HG02870 (cell line): ENCODE results near the gene ATP10A.
"Not testable (repeated sequence)": the region's sequence is repeated elsewhere in the genome, so short reads cannot be mapped to it uniquely, and the experiment has no call there.

Experiments used
- ATAC-seq: cut with Tn5 transposase; IDR thresholded peaks from one replicate; pipeline ENCODE4 v1.9.1; 2021; ENCODE audit warnings: mild to moderate bottlenecking, moderate library complexity; ENCODE audit not compliant: unreplicated experiment

The ATP10A gene

DNA sequence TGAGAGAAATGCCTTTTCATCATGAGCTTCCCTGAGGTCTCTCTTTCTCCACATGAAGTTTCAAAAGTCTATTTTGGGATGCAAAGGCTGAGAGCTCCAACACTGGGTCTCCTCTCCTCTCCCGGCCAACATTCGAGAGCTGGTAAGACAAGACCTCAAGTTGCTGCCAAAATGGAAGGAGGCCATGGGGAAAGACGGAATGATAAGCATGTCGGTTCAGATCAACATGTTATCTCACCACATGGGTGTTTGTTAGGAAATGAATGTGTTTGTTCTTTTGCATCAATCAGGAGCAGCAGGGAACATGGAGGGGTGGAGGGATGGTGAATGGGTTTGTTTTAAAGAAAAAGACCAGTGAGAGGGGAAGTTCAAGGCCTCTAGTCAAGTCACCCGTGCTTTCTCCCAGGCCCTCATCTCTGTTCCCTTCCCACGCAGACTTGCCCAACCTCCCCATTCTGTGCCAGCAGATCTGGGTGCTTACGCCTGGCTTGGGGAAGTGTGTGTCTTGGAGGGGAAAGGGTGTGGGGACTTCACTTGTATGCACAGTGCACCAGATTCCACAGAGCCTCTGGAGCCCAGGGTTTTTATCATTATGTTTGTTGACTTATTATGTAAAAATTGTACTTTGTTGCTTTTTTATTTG is 23.5 kb upstream of the ATP10A start:
- no peak for ATAC-seq

DNA sequence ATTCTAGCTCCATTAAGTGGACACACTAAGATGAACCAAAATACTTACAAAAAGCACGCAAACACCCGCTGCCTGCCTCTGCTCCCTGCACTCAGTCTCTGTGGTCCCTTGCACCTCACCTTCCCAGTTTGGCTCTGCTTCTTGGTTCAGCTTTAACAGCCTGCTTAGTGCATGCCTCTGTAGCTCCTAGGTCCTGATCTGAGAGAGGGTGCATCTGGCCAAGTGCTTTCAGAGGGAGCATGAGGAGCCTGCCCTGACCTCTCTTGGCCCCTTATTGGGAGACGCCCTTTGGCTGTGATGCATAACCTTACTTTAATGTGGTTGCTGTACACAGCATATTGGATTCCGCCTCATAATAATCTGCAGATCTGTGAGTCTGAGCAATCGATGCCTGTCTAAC is 21.2 kb upstream of the ATP10A start:
- ATAC-seq = no peak

DNA sequence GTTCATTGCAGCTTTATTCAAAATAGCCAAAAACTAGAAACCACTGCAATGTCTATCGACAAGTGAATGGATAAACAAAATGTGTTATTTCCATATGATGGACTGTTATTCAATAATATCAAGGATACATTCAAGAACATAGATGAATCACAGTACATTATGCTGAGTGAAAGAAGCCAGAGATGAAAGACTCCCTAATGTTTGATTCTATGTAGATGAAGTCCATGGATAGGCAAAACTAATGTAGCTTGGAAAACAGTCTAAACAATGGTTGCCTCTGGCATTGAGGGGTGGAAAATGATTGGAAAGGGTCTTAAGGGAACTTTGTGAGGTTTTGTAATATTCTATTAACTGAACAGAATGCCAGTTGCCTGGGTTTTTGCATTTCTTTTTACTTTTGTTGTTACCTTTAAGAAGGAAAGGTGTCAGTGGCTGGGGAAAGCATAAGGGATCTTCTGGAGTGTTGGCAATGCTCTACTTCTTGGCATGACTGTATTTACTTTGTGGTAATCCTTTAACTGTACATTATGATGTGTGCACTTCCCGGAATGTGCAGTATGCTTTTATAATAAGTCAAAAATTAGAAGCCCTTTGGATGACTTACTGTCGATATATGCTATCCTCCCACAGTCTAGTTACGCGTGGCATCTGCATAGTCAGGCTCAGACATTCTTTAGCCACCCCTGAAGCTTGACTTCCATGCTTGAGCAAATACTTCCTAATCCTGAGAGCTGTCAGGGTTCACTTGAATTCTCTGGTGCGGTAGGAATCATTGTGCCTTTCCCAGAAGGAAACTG is 20.5 kb upstream of the ATP10A start:
- ATAC-seq = no peak

DNA sequence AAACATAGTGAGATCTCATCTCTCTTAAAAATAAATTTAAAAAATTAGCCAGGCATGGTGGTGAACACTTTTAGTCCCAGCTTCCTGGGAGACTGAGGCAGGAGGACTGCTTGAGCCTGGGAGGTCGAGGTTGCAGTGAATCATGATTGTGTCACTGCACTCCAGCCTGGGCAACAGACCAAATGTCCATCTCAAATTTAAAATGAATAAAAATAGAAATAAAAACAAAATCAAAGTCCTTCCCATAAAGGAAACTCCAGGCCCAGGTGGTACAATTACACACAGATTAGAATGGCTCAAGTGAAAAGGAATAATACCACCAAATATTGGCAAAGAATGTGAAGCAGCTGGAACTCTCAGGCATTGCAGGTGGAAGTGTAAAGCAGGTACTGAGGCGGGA is 19.3 kb upstream of the ATP10A start:
- no peak for ATAC-seq

DNA sequence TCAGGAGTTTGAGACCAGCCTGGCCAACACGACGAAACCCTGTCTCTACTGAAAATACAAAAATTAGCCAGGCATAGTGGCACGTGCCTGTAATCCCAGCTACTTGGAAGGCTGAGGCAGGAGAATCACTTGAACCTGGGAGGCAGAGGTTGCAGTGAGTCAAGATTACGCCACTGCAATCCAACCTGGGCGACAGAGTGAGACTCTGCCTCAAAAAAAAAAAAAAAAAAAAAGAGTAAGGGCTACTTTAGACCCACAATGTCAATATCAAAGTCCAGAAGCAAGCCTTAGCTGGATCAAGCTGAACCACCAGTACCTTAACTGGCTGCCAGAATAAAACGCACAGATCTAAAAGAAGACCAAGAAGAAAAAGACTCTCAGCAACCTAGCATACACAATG is 17.8 kb upstream of the ATP10A start:
- ATAC-seq = not testable (repeated sequence)

DNA sequence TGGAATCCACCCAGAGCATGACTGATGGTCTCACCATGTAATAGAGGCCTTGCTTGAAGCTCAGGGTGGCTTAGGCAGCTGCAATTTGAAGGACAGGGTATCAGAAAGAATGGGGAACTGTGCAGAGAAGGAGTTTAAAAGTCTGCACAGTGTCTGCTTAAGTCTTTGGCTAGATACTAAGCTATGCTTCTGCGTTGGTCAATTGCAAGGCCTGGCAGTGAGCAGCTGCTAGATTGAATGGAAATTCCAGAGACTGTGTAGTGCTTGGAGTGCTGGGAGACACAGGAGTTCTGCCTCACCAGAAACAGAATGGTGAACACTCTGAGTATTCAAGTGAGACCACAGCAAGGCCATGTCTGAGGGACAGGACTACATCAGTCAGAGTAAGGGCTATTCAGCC is 17.3 kb upstream of the ATP10A start:
- ATAC-seq = no peak

DNA sequence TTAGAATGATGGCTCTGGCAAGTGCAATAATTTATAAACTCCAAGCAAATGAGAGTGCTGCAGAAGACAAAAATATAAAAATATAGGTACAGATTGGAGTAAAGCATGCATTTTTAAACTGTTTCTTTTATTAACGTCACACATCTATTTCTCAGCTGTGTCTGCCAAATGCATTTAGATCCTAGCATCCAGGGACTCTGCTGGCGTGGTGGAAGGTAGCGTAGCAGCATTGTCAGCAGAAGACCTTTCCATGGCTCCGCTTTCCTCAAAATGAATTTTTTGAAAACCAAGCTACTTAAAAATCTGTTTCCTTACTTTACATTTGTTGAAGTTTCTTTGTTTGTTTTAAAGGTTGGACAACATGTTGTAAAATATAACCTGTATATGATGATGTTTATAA is 16.3 kb upstream of the ATP10A start:
- ATAC-seq = no peak

DNA sequence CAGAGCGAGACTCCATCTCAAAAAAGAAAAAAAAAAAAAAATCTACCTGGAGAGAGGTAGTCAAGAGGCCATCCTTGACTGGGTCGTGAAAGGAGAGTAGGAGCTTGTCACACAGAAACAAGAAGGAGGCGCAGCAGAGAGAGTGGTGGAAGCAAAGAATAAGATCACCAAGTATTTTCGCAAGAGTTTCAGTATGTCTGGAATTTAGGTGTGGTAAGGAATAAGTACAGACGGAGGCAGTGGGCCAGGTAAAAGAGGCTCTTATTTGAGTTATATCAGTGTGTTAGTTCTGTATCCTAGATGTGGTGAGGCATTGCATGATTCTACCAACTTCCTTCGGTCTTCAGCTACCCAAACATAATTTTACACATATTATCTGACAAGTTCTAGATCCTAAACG is 14.6 kb upstream of the ATP10A start:
- no peak for ATAC-seq

DNA sequence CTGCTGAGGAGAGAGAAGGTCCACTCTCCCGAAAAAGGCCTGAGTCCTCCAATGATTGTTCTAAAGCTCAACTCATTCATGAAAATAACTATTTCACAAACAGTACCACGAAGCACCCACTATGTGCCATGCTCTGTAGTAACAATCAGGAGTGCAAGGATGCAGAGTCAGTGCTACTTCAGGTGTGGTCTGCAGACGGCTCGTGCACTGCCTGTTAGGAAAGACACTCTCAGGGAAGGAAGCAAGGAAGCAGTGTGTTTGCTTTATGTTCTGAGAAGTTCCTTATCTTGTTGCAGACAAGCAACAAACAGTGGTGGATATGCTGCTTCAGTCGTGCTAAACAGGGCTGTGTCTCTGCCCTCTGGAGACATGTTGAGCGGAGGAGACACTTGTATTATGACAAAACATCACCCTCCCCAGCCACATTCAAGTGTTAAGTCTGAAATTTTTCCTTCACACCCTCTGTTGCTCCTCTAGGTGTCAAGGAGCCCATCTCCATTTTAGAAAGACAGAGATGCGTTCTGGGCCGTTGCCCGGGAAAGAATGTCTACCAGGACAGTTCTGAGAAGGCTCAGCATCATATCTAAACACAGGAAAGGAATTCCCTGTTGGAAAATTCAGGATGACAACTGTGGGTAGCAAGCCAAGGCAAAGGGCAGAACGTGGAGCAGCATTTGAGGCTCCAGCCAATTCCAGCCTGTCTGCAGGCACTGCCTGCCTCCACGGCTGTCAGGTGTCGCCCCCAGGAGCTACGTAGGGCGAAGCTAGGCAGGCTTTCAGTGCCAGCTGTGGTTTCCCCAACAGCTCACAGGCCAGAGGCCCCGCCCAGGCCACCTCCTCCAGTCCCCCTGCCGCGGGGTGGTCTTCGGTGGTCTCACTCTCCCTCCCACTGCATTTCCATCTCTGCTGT is 13.4 kb upstream of the ATP10A start:
- no peak for ATAC-seq

DNA sequence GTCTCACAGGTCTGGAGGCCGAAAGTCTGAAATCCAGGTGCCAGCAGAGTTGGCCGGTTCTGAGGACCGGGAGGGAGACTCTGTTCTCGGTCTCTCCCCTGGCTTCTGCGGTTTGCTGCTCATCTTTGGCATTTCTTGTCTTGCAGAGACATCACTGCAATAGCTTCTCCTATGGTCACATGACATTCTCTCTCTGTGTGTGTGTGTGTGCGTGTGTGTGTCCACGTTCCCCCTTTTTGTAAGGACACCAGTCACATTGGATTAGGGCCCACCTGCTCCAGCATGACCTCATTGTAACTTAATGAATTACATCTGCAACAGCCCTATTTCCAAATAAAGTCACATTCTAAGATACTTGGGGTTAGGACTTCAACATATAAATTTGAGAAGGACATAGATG is 12.4 kb upstream of the ATP10A start:
- no peak for ATAC-seq

DNA sequence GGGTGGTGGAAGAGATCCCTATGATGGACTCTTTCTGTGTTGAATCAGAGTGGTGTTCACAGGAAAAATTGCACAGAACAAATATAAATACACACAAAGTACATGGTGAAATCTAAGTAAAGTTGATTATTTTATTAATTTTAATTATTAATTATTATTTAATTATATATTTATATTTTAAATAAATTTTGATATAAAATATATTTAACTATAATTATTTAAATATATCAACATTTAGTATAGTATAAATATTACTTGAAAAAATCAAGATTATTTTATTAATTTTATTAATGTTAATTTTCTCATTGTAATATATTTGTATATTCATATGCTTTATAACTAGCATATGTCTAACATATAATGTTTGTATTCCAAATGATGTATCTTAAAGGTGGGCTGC is 11.3 kb upstream of the ATP10A start:
- no peak for ATAC-seq

DNA sequence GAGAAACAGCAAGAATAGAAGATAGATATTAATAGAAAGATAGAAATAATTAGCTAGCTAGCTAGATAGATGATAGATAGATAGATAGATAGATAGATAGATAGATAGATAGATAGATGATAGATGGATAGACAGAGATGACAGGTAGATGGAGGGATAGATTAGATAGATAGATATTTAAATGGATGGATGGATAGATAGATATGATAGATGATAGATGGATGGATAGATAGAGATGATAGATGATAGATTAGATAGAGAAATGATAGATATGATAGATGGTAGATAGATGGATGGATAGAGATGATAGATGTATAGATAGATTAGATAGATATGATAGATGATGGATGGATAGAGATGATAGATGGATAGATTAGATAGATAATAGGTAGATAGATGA is 8.3 kb upstream of the ATP10A start:
- no peak for ATAC-seq

DNA sequence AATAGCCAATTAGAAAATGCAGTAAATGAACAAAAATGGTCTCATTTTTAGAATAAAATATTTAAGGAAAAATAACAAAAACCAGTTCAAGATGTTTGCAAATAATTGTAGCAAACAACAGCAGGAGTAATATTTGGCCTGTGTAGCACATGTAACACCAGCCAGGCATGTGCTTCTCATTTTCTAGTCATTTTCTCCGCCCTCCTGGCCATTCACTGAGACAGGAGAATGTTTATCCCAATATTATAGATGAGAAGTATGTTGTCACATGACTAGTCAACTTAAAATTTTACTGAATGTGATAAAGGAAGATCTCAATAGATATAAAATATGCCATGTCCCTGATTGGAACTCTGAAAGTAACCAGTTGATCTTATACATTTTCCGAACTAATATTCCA is 7.8 kb upstream of the ATP10A start:
- no peak for ATAC-seq

DNA sequence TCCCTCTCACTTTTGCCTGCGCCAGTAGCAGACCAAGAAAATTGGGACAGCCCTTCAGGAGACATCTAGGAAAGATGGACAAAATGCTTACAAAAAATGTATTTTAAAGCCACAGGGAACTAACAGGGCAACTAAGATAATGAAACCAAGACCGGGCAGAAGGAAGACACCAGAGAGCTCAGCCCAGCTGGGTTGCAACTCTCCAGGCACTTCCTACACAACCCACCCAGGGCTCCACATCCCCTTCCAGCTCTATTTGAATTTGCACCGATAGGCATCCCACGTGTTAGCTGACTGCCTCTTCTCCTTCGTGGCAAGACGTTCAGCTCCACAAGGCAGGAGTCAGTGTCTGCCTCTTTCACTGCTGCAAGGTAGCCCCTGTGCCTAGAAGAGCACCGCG is 6.6 kb upstream of the ATP10A start:
- no peak for ATAC-seq

DNA sequence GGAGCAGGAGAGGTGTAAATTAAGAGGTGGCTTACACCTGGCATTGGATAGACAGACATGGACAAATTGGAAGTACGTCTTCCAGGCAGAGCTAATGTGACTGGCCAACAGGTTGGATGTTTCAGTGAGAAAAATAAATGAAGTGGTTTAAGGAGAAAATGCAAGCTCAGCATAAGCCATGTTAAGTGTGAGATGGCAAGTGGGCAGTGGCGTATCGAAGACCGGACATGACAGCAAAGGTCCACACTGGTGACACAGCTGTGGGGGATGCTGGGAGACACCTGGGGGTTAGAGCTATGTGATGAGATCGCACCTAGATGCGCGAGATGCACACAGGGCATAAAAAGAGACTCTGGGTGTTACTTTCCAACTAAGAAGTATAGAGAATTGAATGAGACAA is 3.7 kb upstream of the ATP10A start:
- ATAC-seq = no peak

DNA sequence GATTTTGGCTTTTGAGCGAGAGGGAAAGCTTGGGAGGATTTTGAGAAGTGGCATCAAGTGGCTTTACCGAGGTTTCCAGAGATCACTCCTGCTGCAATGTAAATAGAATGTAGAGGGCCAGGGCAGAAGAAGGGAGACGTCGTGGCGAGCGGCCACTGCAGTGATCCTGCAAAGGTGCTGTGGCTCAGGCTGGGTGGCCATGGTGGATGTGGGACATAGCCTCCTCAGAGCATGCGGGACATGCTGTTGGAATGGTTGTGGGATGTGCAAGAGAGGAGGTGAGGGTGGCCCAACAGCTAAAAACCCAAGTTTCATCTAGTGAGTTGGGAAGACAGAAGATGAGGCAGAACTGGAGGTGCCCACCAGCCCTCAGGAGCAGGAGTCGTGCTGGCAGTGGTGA is 3.1 kb upstream of the ATP10A start:
- no peak for ATAC-seq

DNA sequence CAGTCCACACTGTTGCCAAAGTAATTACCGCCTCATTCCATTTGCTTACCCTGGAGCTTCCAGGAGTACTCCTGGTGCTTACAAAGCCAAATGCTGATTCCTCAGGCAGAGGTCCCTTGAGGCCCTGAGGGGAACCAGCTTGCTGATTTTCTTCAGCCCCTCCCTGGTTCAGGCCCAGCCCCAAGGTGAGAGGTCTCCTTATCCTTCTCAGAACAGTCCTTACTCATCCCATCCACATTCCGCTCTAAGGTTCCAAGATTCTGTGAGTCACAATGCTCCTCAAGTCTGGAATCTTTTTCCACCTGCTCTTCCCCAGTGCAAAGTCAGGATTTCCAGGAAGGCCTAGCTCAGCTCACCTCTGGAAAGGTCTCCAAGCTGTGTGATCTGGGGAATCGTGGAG is 1.8 kb upstream of the ATP10A start:
- no peak for ATAC-seq

DNA sequence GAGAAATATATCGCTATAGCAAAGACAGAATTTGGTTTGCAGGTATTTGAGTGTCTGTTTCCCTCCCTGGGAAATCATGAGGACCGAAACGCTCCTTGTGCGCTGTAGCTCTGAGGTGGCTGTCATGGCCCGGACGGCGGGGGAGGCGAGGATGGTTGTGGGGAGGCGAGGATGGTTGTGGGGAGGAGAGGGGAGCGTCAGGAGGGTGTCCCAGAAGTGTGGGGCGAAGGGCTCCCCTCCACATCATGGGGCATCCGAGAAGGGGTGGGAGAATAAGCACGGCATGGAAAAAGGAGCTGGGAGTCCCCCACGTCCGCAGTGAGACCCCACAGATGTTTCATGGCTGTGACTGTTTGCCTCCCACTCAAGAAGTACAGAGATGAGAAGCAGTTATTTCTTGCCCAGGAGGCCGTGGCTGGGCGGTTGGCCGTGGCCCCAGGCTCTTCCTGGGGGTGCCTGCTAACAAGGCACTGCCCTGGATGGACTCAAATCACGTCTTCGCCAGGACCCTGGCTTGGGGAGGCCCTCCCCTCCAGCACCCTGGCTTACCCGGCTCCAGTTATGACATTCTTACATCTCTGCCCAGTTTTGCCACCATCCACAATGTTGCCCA is 947 bp upstream of the ATP10A start:
- no peak for ATAC-seq

DNA sequence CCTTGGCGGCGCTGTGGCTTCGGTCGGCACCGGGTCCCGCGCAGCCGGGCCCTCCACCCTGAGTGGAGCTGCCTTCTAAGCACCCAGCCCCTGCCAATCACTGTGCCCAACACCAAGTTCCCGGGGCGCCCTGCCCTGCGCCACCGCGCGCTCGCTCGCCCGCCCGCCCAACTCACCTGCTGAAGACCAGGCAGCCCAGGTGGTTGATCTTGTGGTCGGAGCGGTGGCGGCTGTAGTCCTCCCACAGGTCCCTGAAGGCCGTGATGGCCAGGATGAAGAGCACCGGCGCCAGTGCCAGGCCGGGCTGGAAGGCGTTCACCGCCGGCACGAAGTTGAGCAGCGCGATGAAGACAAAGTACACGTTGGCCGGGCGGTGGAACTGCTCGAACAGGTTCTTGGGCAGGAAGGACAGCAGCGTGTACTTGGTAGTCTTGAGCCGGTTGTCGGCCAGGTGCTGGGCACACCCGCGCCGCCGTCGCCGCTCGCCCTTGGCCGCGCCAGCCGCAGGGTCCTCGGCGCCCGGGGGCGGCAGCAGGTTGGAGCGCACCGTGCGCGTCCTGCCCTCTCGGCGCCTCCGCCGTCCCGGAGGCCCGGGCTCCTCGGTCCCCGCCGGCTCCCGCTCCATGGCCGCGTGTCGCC is 536 bp downstream of the ATP10A start:
- no peak for ATAC-seq

DNA sequence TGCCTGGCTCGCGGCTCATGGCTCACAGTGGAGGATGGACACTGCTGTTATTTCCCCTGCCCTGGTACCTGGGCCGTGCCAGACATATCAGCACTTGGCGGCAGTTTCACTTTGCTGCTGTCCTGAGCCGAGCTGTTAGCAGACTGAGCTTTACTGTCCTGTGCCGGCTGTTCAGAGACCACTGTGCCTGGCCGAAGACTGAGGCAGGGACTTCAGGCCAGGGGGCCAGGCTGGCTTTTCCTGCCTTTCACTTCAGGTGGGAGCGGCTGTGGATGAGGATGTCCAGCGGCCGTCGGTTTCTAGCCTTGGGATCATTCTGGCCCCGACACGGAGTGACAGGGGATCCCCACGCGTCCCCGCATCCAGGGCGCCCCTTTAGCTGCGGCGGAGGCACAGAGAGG is 1.1 kb downstream of the ATP10A start:
- ATAC-seq = no peak
